SU-DHL-6 (cell line): Measurements from ENCODE around the gene GPC3.
"Not testable (repeated sequence)": the region's sequence is repeated elsewhere in the genome, so short reads cannot be mapped to it uniquely, and the experiment has no call there.

Experiments used
- H2AFZ ChIP-seq: fragments of 200-600 bp; sonication (generic); 2 replicates; pipeline ENCODE4 v1.6.1; 2014; ENCODE audit warnings: low read depth, mild to moderate bottlenecking, moderate library complexity, mixed read lengths, antibody characterized with exemption, low read length; ENCODE audit not compliant: severe bottlenecking
- H3F3A ChIP-seq: fragments of 200-600 bp; shearing (Covaris generic); 2 replicates; pipeline ENCODE4 v1.6.0; 2016; ENCODE audit warnings: antibody characterized with exemption, mild to moderate bottlenecking; ENCODE audit not compliant: insufficient read depth
- H3K27ac ChIP-seq: fragments of 200-600 bp; sonication (generic); 2 replicates; pipeline ENCODE4 v1.5.1; 2016; ENCODE audit warnings: low read depth, mild to moderate bottlenecking, low read length, moderate library complexity, mixed read lengths
- H3K27me3 ChIP-seq: fragments of 200-600 bp; sonication (generic), shearing (Covaris generic); 2 replicates; pipeline ENCODE4 v1.6.0; 2014; ENCODE audit warnings: mild to moderate bottlenecking, low read length
- H3K36me3 ChIP-seq: fragments of 200-600 bp; sonication (generic); 2 replicates; pipeline ENCODE4 v1.6.1; 2014; ENCODE audit warnings: mild to moderate bottlenecking, low read length, mixed read lengths
- H3K4me2 ChIP-seq: fragments of 300-600, 200-600 bp; shearing (Covaris generic), sonication (generic); 2 replicates; pipeline ENCODE4 v1.6.0; 2014; ENCODE audit warnings: low read length, low read depth, mild to moderate bottlenecking; ENCODE audit not compliant: poor library complexity, severe bottlenecking
- H3K4me3 ChIP-seq: fragments of 200-600 bp; sonication (generic); 2 replicates; pipeline ENCODE4 v1.5.1; 2014; ENCODE audit warnings: antibody characterized with exemption, low read length, mild to moderate bottlenecking, mixed read lengths; ENCODE audit not compliant: insufficient read depth, poor library complexity, severe bottlenecking
- H3K79me2 ChIP-seq: fragments of 200-600 bp; sonication (generic); 2 replicates; pipeline ENCODE4 v1.6.1; 2014; ENCODE audit warnings: mild to moderate bottlenecking, low read length, moderate library complexity; ENCODE audit not compliant: insufficient read depth
- H3K9ac ChIP-seq: fragments of 200-600 bp; sonication (generic); 2 replicates; pipeline ENCODE4 v1.7.0; 2014; ENCODE audit warnings: mild to moderate bottlenecking, low read length
- H3K9me2 ChIP-seq: fragments of 200-600 bp; sonication (generic); replicated peaks from 2 replicates; pipeline ENCODE4 v1.6.1; 2014; ENCODE audit warnings: low read length; ENCODE audit not compliant: insufficient read depth
- H3K9me3 ChIP-seq: fragments of 200-600 bp; sonication (generic); 2 replicates; pipeline ENCODE4 v1.6.1; 2014; ENCODE audit warnings: low read length, mixed read lengths; ENCODE audit not compliant: insufficient read depth
- H4K20me1 ChIP-seq: fragments of 200-600 bp; sonication (generic); 2 replicates; pipeline ENCODE4 v1.6.1; 2014; ENCODE audit warnings: low read depth, mild to moderate bottlenecking, antibody characterized with exemption, low read length, moderate library complexity, mixed read lengths
- CTCF ChIP-seq: fragments of 200-600 bp; sonication (generic); IDR thresholded peaks from one replicate; pipeline ENCODE4 v1.5.1; 2017; ENCODE audit warnings: antibody characterized with exemption, mild to moderate bottlenecking, low read length, moderate library complexity; ENCODE audit not compliant: insufficient read depth, poor library complexity, severe bottlenecking
- EZH2phosphoT487 ChIP-seq: fragments of 200-600 bp; sonication (generic), shearing (Covaris generic); conservative IDR thresholded peaks from 2 replicates; pipeline ENCODE4 v1.6.1; 2018; ENCODE audit warnings: mild to moderate bottlenecking, antibody characterized with exemption, low read length, moderate library complexity, mixed read lengths

Gene GPC3

GRCh38 chrX:133726211-133726630 lies 259.2 kb downstream of the GPC3 start:
- no peak for TF ChIP-seq EZH2phosphoT487
- TF ChIP-seq CTCF = no peak
- no peaks in the 10 kb centered on the region for H3K79me2 ChIP-seq
- no peaks in the 10 kb centered on the region for H3K9me2 ChIP-seq
- no peak overlapping the region for H3K9ac ChIP-seq
- H3K27ac ChIP-seq = no peak overlapping the region
- H3F3A ChIP-seq = no peaks in the 10 kb centered on the region
- H3K9me3 ChIP-seq = no peaks in the 10 kb centered on the region
- no peaks in the 10 kb centered on the region for H3K36me3 ChIP-seq
- H3K4me3 ChIP-seq = no peak overlapping the region
- H4K20me1 ChIP-seq = no peaks in the 10 kb centered on the region
- H3K4me2 ChIP-seq = no peak overlapping the region
- no peaks in the 10 kb centered on the region for H3K27me3 ChIP-seq
- H2AFZ ChIP-seq = no peak overlapping the region

GRCh38 chrX:133723930-133724329 lies 261.5 kb downstream of the GPC3 start:
- Histone ChIP-seq H4K20me1 (no peaks in the 10 kb centered on the region), H3K27me3 (no peaks in the 10 kb centered on the region), H3K9ac (no peak overlapping the region), H3F3A (no peaks in the 10 kb centered on the region), H3K4me3 (no peak overlapping the region), H3K9me3 (no peaks in the 10 kb centered on the region), H3K79me2 (no peaks in the 10 kb centered on the region), H2AFZ (no peak overlapping the region), H3K36me3 (no peaks in the 10 kb centered on the region), H3K27ac (no peak overlapping the region), H3K4me2 (no peak overlapping the region), H3K9me2 (no peaks in the 10 kb centered on the region)
- no peak for TF ChIP-seq EZH2phosphoT487
- no peak for TF ChIP-seq CTCF

GRCh38 chrX:133722756-133723155 lies 262.6 kb downstream of the GPC3 start:
- H2AFZ ChIP-seq = no peak overlapping the region
- H3K4me2 ChIP-seq = no peak overlapping the region
- no peak overlapping the region for H3K4me3 ChIP-seq
- H3K36me3 ChIP-seq = no peaks in the 10 kb centered on the region
- no peak overlapping the region for H3K27ac ChIP-seq
- no peaks in the 10 kb centered on the region for H3K9me3 ChIP-seq
- H4K20me1 ChIP-seq = no peaks in the 10 kb centered on the region
- no peaks in the 10 kb centered on the region for H3F3A ChIP-seq
- no peaks in the 10 kb centered on the region for H3K9me2 ChIP-seq
- no peaks in the 10 kb centered on the region for H3K27me3 ChIP-seq
- no peaks in the 10 kb centered on the region for H3K79me2 ChIP-seq
- no peak for TF ChIP-seq CTCF
- H3K9ac ChIP-seq = no peak overlapping the region

- not testable (repeated sequence) for H3F3A ChIP-seq, H3K9me2 ChIP-seq, H3K79me2 ChIP-seq, H3K9ac ChIP-seq, H4K20me1 ChIP-seq, H3K4me3 ChIP-seq, H2AFZ ChIP-seq, H3K27me3 ChIP-seq, H3K36me3 ChIP-seq, H3K27ac ChIP-seq, H3K4me2 ChIP-seq, H3K9me3 ChIP-seq
Observed at GRCh38 chrX:133720269-133720668, 265.1 kb downstream of the GPC3 start.
